Endothelial cell of umbilical vein (primary cell): ENCODE results near the gene NUDC. TPM values are rescaled to one million over a fixed set of nuclear protein-coding genes. Genes with fewer than 3 reads are reported as not detected.

ENCODE experiments used
- BruUV-seq: library from RNA; stranded (reverse); fragments of 400-500 nt; replicated peaks from 2 replicates; lab custom pipeline; 2021; lab: Mats Ljungman, UMichigan
- CTCF ChIA-PET: fragments of 300-600, 350-600 bp; sonication (Branson Sonifier 250); formaldehyde crosslinking; loops from one replicate; lab custom pipeline; 2021; ENCODE audit warnings: antibody characterized with exemption, inconsistent platforms; lab: Charles Lee
- POLR2A ChIA-PET: fragments of 300-600, 350-600 bp; sonication (Branson Sonifier 250); formaldehyde crosslinking; loops from one replicate; lab custom pipeline; 2021; ENCODE audit warnings: antibody characterized with exemption, inconsistent platforms; lab: Charles Lee
- DNase-seq: peaks from one replicate; pipeline ENCODE4 v3.0.0-alpha.2; 2011; ENCODE audit warnings: low read depth, low spot score
- FAIRE-seq: peaks from 2 replicates; lab custom pipeline; 2011; peaks lifted over from hg19 to GRCh38; lab: Jason Lieb, UNC
- H2AFZ ChIP-seq: 2 replicates; pipeline ENCODE4 v1.6.0; 2012; ENCODE audit warnings: low read depth, low read length, control low read depth, inconsistent platforms
- H3K27ac ChIP-seq: 2 replicates; pipeline ENCODE4 v1.5.1; 2011; ENCODE audit warnings: low read depth, mild to moderate bottlenecking, control low read depth, low read length, moderate library complexity; ENCODE audit not compliant: insufficient read depth
- H3K27me3 ChIP-seq, 2 experiments: 2 replicates each; pipeline versions ENCODE4 v1.6.0 to v1.6.1; 2011; ENCODE audit warnings: low read length in 2 of 2, mixed read lengths in 1 of 2; ENCODE audit not compliant: control insufficient read depth in 2 of 2, insufficient read depth in 2 of 2
- H3K36me3 ChIP-seq, 2 experiments: 2 replicates in 1 of 2; 3 replicates in 1 of 2; pipeline ENCODE4 v1.5.1; 2011; ENCODE audit warnings: low read length in 2 of 2, mild to moderate bottlenecking in 1 of 2, moderate library complexity in 1 of 2; ENCODE audit not compliant: control insufficient read depth in 2 of 2, insufficient read depth in 2 of 2; ENCODE audit errors: extremely low read depth in 1 of 2
- H3K4me1 ChIP-seq: 3 replicates; pipeline ENCODE4 v1.5.1; 2011; ENCODE audit warnings: mild to moderate bottlenecking, low read length; ENCODE audit not compliant: control insufficient read depth, insufficient read depth; ENCODE audit errors: extremely low read depth
- H3K4me2 ChIP-seq: 2 replicates; pipeline ENCODE4 v1.6.1; 2011; ENCODE audit warnings: low read length, control low read depth, mixed read lengths; ENCODE audit not compliant: insufficient read depth
- H3K4me3 ChIP-seq, 3 experiments: fragments of 200-600 bp in 1 of 3; sonication (generic), shearing (Covaris generic) in 1 of 3; replicated peaks in 1 of 3; 2 replicates each; pipeline ENCODE4 v1.5.1; 2011 to 2016; ENCODE audit warnings: control low read depth in 3 of 3, low read length in 3 of 3, mild to moderate bottlenecking in 2 of 3, inconsistent platforms in 1 of 3, low read depth in 1 of 3, moderate library complexity in 1 of 3; ENCODE audit not compliant: insufficient read depth in 1 of 3
- H3K79me2 ChIP-seq: 2 replicates; pipeline ENCODE4 v1.6.0; 2012; ENCODE audit warnings: low read length, inconsistent platforms; ENCODE audit not compliant: control insufficient read depth, insufficient read depth
- H3K9ac ChIP-seq: replicated peaks from 2 replicates; pipeline ENCODE3; 2011; ENCODE audit warnings: low read length, control low read depth; ENCODE audit not compliant: insufficient read depth; ENCODE audit errors: extremely low read depth
- H3K9me1 ChIP-seq: replicated peaks from 3 replicates; pipeline ENCODE4 v1.6.0; 2011; ENCODE audit warnings: mild to moderate bottlenecking, low read length; ENCODE audit not compliant: control insufficient read depth, insufficient read depth; ENCODE audit errors: extremely low read depth
- H3K9me3 ChIP-seq: replicated peaks from 2 replicates; pipeline ENCODE4 v1.5.1; 2012; ENCODE audit warnings: low read length, inconsistent platforms; ENCODE audit not compliant: control insufficient read depth, insufficient read depth
- H4K20me1 ChIP-seq: replicated peaks from 2 replicates; pipeline ENCODE3; 2011; ENCODE audit warnings: mild to moderate bottlenecking, low read length; ENCODE audit not compliant: control insufficient read depth, insufficient read depth; ENCODE audit errors: extremely low read depth
- FOS ChIP-seq: IDR thresholded peaks from 2 replicates; pipeline ENCODE4 v1.6.1; 2011; ENCODE audit warnings: mild to moderate bottlenecking, low read length, moderate library complexity, borderline replicate concordance; ENCODE audit not compliant: insufficient read depth
- GATA2 ChIP-seq: IDR thresholded peaks from 2 replicates; pipeline ENCODE4 v1.7.0; 2011; ENCODE audit warnings: low read depth, mild to moderate bottlenecking, moderate library complexity, mixed read lengths, low read length; ENCODE audit not compliant: insufficient read length, insufficient read depth
- MYC ChIP-seq: IDR thresholded peaks from one replicate; pipeline ENCODE4 v1.6.1; 2011; ENCODE audit warnings: mild to moderate bottlenecking, low read depth, low read length
- POLR2A ChIP-seq: IDR thresholded peaks from 2 replicates; pipeline ENCODE4 v1.6.1; 2012; ENCODE audit warnings: low read depth, mild to moderate bottlenecking, control low read depth, low read length
- POLR2AphosphoS5 ChIP-seq: IDR thresholded peaks from 2 replicates; pipeline ENCODE4 v1.6.1; 2012; ENCODE audit warnings: low read depth, mild to moderate bottlenecking, control low read depth, low read length, moderate library complexity; ENCODE audit not compliant: insufficient read depth
- dilution Hi-C: fragments of 300-500 bp; cut with MboI; formaldehyde crosslinking; loops from one replicate; pipeline ENCODE4 v1.15.0; 2019; ENCODE audit warnings: low sequenced_read_pairs; ENCODE audit not compliant: extremely low pct_ligation_motif_present
- intact Hi-C: fragments of 100-400 bp; cut with micrococcal nuclease; formaldehyde crosslinking; loops from one replicate; pipeline ENCODE4 v1.10.0; 2022
- polyA plus RNA-seq, 4 experiments: library from polyadenylated mRNA; depleted of rRNA in 3 of 4; stranded (reverse) in 3 of 4; unstranded in 1 of 4; fragments of >200 nt; gene quantifications; 2 replicates each; pipeline versions ENCODE4 v1.2.1 to v1.2.3, GENCODE V29; 2011 to 2012; ENCODE audit warnings: missing spikeins in 1 of 4
- total RNA-seq: library from RNA; stranded (reverse); gene quantifications from 2 replicates; pipeline ENCODE4 v1.2.3, GENCODE V29; 2021

The NUDC gene
- total and polyA plus RNA-seq, 2 donors (not counting 3 experiments of a cell fraction or from before 2014, with no cell fraction given): 42.5 to 102 TPM

DNA sequence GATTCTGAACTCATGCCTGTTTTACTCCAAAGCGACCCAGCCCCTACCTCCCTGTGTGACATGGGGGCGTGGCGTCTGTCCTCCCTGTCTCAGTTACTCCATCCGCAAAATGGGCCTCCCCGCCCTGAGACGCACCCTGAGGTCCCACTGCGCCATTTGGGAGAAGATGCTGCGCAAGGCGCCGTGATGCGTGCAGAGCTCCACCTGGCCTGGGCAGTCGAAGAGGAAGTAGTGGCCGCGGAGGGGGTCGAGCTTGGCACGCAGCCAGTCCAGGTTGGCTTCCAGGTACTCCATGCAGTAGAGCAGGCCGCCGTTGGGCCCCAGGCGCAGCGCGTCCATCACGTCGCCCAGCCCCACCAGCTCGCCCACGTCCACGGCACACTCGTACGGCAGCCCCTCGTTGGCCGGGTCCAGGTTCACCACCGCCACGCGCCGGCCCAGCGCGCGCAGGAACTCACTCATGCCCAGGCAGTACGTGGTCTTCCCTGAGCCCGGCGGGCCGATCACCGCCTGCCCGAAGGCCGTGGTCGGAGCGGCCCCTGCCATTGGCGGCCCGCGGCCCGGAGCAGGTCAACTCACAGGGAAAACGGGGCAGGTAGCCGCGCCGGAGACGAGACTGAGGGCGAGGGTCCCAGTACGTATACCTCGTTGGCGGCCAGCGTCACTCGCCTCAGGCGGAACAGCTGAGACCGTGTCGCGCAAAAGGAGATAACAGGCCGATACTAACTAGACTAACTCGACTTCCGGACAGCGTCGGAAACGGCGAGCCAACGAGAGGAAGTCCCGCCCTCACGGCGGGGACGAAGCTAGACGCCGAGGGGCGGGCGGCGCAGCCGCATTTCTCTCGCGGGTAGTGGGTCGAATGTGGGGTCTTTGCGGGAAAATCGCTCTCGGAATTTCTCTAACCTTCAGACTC is 31.7 kb upstream of the NUDC start, which contains the start of gene GPN2:
Gene GPN2, minus strand, starts transcription at position 733 of the 916 bp plus-strand sequence. Its CDS starts 187 bp downstream, at position 546.
- Histone ChIP-seq H4K20me1 (no peaks in the 10 kb centered on the region), H3K4me1 (peaks cover 6% of the 10 kb centered on the region), H3K9ac (peak within 1 kb of the TSS; percentile 52), H3K36me3 (peaks cover 12 to 34% of the 10 kb centered on the region in 2 experiments), H3K27me3 (no peaks in the 10 kb centered on the region), H3K4me2 (peak within 1 kb of the TSS; percentile 44), H3K9me3 (no peaks in the 10 kb centered on the region), H2AFZ (peak within 1 kb of the TSS; percentile 41), H3K27ac (peak within 1 kb of the TSS; percentile 46), H3K9me1 (no peaks in the 10 kb centered on the region), H3K4me3 (peak within 1 kb of the TSS; percentile 18 to 82 (median 54)), H3K79me2 (peaks cover 18% of the 10 kb centered on the region)
- POLR2A ChIA-PET: interaction anchor here (0.6 to 1.9 kb wide), 5 partner anchors 10 to 196 kb away, joined by 3 to 17 read pairs (median 5); partner anchors contain the start of gene GPATCH3
- dilution Hi-C loops (no loop called here), intact Hi-C loops (no loop called here)
- TSS peak; percentile 56 for BruUV-seq
- peak; percentile 97 for FAIRE-seq
- CTCF ChIA-PET: interaction anchor here (0.6 to 1.3 kb wide), 8 partner anchors 9 to 288 kb away, joined by 3 to 9 read pairs (median 3); partner anchors contain the start of genes GPATCH3 and ZDHHC18
- TF ChIP-seq GATA2 (peak; percentile 40), POLR2AphosphoS5 (peak; percentile 97), POLR2A (peak; percentile 95), MYC (no peak)
- DNase-seq: peak; percentile 87

DNA sequence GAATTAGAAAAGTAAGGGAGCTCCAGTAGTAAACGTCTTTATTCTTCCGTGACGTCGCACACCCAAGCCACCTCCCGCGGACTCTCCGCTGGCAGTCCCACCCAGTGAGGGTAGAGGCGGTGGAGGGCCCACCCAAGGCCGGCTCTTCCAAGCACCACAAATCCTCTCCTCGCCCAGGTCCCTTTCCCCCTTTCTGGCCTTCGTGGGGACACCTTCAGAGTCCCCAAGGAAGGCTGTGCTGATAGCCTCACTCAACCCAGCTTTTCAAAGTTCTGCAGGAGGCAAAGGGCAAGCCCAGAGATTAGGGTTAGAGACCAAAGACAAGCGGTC is 31.1 kb upstream of the NUDC start:
- BruUV-seq: TSS peak; percentile 99
- no peaks in the 10 kb centered on the region for H3K9me1 ChIP-seq
- POLR2A ChIA-PET: interaction anchor here (0.6 to 1.9 kb wide), 5 partner anchors 10 to 197 kb away, joined by 3 to 17 read pairs (median 5); partner anchors contain the start of gene GPATCH3
- no peak for FAIRE-seq
- no peak for TF ChIP-seq FOS
- peak; percentile 5 for TF ChIP-seq POLR2AphosphoS5
- no peaks in the 10 kb centered on the region for H3K9me3 ChIP-seq
- intact Hi-C loops (no loop called here), dilution Hi-C loops (no loop called here)
- peaks cover 18% of the 10 kb centered on the region for H3K79me2 ChIP-seq
- H4K20me1 ChIP-seq: no peaks in the 10 kb centered on the region
- CTCF ChIA-PET: interaction anchor here (0.6 to 1.3 kb wide), 8 partner anchors 10 to 288 kb away, joined by 3 to 9 read pairs (median 3); partner anchors contain the start of genes GPATCH3 and ZDHHC18
- peak overlapping the region; percentile 41 for H2AFZ ChIP-seq
- no peak for DNase-seq
- H3K4me2 ChIP-seq: peak overlapping the region; percentile 44
- H3K4me1 ChIP-seq: peaks cover 6% of the 10 kb centered on the region
- peaks cover 9 to 30% of the 10 kb centered on the region in 2 experiments for H3K36me3 ChIP-seq
- no peaks in the 10 kb centered on the region for H3K27me3 ChIP-seq
- peak overlapping the region; percentile 18 to 82 (median 54) for H3K4me3 ChIP-seq
- peak overlapping the region; percentile 46 for H3K27ac ChIP-seq
- peak overlapping the region; percentile 52 for H3K9ac ChIP-seq
